UCSD-AML1 (cell line): ENCODE results near the gene PRKCZ.

Experiments
- DNase-seq: peaks from one replicate; lab custom pipeline; 2025; ENCODE audit not compliant: unreplicated experiment; lab: John Stamatoyannopoulos, UW

The PRKCZ gene

DNA sequence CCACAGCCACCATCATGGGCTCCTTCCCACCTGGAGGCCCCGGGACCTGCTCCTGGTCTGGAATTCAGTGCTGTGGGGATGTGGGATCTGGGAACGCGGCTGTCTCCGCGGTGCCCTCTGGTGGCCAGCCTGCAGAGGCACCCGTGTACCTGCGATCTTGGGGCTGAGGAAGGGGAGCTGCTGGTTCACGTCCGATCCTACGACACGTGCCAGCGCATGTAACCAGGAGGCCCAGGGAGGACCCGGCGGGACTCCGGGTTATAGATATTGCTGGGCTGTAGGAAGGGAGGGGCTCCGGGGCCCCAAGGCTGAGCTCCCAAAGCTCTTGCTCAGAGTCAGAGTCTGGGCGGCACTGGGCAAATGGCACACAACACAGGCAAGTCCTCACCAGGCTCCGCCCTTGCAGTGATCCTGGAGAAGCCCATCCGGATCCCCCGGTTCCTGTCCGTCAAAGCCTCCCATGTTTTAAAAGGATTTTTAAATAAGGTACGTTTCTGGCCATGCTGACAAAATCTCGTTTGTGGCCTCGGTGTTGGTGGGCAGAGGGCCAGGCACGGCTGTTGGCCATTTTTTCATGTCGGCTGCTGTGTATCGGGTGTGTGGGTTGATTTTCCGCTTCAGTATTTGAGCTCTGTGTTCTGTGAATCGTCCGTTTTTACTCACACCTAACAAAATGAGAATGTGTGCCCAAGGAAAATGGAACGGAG is 124.3 kb downstream of the PRKCZ start:
- peak; percentile 36 for DNase-seq

DNA sequence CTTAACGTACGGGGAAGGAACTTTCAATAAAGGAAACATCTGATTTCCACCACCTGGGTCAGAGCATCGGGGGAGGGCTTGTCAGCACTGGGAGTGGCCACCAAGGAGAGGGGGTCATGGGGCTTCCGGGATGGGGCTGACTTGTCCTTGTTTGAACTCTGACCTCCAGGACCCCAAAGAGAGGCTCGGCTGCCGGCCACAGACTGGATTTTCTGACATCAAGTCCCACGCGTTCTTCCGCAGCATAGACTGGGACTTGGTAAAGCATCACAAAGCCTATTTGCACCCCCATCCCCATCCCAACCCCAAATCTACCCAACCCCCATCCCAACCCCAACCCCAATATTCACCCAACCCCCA is 124.8 kb downstream of the PRKCZ start:
- DNase-seq: no peak

- DNase-seq: no peak
These were observed 125.7 kb downstream of the PRKCZ start for GRCh38 chr1:2175681-2176454.

DNA sequence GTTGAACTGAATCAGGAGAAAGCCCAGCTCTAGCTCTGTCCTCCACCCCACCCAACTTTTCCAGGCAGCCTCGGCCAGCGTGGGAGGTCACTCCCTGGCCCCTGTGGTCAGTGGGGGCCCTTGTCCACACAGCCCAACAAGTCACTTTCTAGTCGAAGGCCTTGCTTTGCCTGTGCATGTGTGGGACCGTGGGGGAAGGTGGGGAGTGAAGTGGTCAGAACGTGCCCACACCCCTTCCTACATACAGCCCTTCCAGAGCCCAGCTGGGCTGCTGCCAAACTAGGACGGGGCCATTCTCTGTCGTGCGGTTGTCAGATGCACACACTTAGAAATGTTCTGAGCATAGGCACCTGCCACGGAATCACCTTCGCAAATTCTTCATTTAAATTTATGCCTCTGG is 126.4 kb downstream of the PRKCZ start:
- no peak for DNase-seq

DNA sequence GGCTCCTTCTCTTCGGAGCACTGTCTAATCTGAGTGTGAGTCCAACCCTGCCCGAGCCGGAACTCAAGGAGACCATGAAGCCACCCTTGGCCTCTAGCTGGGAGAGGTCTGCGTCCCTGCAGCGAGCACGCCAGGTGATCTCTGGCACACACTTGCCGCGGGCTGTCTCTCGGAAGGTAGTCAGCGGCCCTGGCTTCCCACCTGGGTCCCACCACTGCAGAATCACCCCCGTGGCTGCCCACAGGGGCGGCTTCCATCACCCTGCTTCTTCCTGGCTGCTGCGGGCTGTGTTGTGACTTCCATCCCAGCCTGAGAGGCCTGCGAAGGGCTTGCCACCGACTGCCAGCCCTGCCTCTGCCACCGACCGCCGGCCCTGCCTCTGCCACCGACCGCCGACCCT is 127.3 kb downstream of the PRKCZ start:
- no peak for DNase-seq

DNA sequence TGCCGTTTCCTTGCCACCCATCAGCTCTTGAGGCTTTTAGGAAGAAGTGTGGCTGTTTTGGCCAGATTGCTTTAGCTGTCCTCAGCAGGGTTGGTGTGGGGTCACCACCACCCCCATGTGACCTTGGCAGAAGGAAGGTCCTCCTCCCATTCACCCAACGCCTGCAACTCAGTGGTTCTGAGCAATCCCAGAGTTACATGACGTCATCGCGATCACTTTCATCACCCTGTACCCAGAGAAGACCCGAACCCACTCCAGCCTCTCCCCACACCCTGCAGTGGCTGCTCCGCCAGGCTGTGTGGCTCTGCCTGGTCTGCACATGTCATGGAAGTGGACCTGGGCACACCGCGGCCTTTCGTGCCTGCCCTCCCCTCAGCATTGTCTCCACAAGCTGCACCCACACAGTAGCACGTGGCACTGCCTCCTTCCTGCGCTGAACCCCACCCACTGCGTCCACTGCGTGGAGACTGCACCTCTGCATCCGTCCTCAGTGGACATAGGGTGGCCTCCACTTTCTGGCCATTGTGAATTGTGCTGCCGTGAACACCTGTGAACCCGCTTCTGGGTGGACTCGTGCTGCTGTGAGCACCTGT is 127.8 kb downstream of the PRKCZ start:
- DNase-seq: no peak

DNA sequence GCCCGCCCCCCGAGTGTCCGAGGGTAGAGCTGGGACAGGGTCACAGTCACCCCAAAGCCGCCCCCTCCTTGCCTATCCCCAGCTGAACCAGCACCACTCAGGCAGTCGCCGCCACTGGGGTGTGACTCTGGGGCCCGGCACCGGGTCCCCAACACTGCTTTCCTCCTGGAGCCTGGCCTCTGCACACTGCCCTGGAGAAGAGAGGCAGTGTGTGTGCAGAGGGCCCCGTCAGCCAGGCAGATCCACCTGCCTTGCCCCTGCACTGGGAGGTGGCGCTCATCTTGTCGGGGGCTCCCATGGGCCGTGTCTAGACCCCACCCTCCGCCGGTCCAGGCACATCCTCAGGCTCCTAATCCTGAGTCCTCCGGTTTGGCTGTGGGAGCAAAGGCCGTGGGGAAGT is 128.7 kb downstream of the PRKCZ start:
- no peak for DNase-seq

- no peak for DNase-seq
These were observed 129.2 kb downstream of the PRKCZ start for GRCh38 chr1:2179283-2180013.

DNA sequence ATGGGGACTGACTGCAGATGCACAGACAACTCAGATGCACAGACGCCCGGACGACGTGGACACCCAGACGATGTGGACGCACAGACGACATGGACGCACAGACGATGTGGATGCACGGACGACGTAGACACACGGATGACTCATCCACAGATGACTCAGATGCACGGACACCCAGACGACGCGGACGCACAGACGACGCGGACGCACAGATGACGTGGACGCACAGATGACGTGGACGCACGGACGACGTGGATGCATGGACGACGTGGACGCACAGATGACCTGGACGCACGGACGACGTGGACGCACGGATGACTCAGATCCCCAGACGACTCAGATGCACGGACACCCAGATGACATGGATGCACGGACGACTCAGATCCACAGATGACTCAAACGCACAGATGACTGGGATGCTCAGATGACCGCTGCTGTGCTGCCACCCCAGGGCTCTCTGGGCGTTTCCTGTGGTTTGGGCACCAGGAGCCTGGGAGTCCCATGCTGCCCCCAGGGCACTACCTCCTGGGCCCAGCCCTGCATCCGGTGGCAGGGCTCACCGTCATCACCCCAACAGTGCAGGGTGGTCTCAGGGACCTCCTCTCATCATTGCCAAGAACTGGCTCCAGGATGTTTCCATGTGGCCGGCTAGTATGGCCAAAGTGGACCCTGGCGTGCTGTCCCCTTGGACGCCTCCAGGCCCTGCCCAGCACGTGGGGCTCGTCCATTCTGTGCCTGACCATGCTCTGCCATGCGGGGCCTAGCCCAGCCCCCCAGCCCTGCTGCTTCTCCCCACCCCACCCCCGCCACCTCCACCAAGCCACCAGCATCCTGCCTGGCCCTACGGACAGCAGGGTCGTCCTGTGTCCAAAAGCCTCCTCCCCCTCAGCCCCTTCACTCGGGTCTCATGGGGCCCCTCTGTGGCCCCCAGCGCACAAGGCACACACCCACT is 130.4 kb downstream of the PRKCZ start:
- no peak for DNase-seq

GRCh38 chr1:2181271-2181670 is 131.1 kb downstream of the PRKCZ start:
- DNase-seq: no peak

DNA sequence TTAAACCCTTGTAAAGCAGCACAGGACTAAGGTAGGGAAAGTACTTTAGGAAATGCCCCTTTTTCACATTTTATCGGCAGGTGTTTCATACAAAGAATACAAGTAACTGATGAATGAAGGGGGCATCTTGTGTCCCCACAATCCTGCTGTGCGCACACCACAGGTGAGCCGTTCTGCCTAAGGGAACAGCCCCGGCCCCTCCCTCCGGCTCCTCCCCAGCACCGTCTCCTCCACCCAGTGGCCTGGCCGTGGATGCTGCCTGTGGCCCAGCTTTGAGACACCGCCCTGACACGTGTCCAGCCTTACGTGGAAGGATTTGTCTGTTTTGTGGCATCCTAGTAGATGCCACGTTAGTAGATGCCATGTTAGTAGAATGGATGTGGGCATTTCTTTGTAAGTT is 131.5 kb downstream of the PRKCZ start:
- no peak for DNase-seq

GRCh38 chr1:2182376-2182775 is 132.2 kb downstream of the PRKCZ start:
- DNase-seq: no peak

GRCh38 chr1:2183937-2184334 is 133.7 kb downstream of the PRKCZ start:
- no peak for DNase-seq

GRCh38 chr1:2184531-2184930 is 134.3 kb downstream of the PRKCZ start:
- no peak for DNase-seq

GRCh38 chr1:2184934-2185333 is 134.7 kb downstream of the PRKCZ start:
- no peak for DNase-seq

DNA sequence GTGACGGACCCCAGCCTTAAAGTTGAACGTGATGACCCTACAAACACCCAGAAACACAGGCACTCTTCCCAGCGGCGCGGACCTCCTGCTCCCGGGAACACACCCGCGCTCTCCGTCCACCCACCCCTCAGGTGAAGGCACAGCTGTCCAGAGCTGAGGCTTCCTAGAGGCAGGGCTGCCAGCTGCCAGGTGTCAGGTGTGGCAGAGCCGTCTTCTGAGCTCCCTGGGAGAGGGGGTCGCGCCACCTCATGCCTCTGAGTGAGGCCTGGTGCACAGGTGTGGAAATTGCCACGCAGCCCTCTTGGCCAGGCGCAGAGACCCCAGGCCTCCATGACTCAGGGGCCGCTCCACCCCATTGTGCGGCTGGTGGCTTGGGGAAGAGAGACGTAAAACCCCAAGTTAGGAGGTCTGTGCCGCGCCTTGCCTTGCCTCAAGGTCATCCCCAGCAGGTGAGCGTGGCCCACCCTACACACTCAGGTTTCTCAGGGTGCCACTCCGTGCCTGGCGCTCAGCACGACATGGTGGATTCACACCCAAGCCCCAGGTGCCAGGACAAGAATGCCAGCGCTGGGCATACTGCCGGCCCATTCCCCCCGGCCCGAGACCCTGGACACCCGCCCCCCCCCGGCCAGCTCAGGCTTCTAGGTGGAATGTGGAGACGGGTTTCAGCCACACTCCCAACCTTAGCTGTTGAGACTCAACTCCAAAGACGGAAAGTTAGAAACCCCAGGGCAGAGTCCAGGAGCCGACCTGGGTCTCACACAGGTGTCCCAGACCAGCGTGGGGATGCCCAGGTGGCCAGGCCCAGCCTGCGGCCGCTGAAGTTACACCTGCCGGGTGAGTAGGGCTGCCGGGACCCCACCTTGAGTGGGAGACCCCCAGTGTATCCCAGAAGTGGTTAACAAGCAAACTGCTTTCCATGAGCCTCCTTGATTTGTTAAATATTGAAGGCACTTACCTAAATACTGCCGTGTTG is 136.0 kb downstream of the PRKCZ start:
- no peak for DNase-seq

DNA sequence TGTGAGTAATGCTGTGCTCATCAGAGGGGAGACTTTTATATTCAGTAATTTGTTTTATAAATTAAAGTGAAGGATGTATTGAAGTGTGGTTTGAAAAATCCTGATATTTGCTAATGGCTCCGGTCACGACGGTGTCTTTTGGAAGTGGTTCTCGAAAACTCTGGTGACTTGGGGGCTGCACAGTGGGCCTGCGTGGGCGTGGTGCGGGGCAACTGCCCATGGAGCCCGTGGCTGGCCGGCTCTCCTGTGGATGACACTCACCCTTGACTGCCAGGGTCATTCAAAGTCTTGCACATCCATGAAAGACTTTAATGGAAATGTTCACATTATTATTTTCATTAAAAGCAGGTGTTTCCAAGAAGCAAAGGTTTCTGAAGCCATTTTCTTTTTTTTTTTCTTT is 136.7 kb downstream of the PRKCZ start:
- no peak for DNase-seq

GRCh38 chr1:2187619-2188018 is 137.4 kb downstream of the PRKCZ start:
- no peak for DNase-seq

DNA sequence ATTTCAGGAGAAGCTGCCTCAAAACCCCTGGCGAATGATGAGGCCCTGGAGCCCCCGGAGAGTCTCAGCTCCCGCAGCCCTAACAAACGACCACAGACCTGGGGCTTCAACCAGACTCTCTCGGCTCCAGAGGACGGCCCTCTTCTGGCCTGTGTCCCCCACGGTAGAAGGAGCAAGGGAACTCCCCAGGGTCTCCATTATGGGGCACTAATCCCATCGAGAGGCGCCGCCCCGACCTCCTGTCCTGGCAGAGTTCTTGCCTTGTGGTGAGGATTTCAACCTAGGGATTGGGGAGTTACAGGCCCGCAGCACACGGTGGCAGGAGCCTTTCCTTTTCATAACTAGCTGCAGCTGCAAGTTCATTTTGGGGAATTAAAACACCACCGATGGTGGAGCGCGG is 138.1 kb downstream of the PRKCZ start:
- DNase-seq: no peak
